HCT116 (cell line): ENCODE measurements around the gene FBLN7. TPM values are rescaled to one million over a fixed set of nuclear protein-coding genes. Genes with fewer than 3 reads are reported as not detected.
"Not testable (repeated sequence)": the region's sequence is repeated elsewhere in the genome, so short reads cannot be mapped to it uniquely, and the experiment has no call there.

Experiments used
- ATAC-seq: fragments of 200-7000 bp; cut with Tn5 transposase; 2 replicates; pipeline ENCODE4 v1.9.1; 2020; ENCODE audit warnings: mild to moderate bottlenecking, moderate library complexity
- BruUV-seq: library from RNA; stranded (reverse); fragments of 400-500 nt; replicated peaks from 2 replicates; lab custom pipeline; 2021; lab: Mats Ljungman, UMichigan
- CTCF ChIA-PET: fragments of 300-600 bp; sonication (Branson Sonifier 250); formaldehyde crosslinking; loops from one replicate; lab custom pipeline; 2021; ENCODE audit warnings: antibody characterized with exemption; lab: Charles Lee
- POLR2A ChIA-PET: fragments of 300-600, 350-600 bp; sonication (Branson Sonifier 250); formaldehyde crosslinking; loops from one replicate; lab custom pipeline; 2021; ENCODE audit warnings: antibody characterized with exemption; lab: Charles Lee
- RAD21 ChIA-PET, 2 experiments: fragments of 300-600 bp; sonication (Branson Sonifier 250); formaldehyde crosslinking; loops; one replicate each; lab custom pipeline; 2023; ENCODE audit warnings: low total read pairs in 2 of 2; ENCODE audit not compliant: uncharacterized antibody in 2 of 2, unreplicated experiment in 2 of 2, low non-redundant PET in 1 of 2; lab: Charles Lee
- DNase-seq: peaks from one replicate; pipeline ENCODE4 v3.0.0-alpha.2; 2010; ENCODE audit warnings: low read depth, low spot score
- H2AFZ ChIP-seq: fragments of 200-600 bp; shearing (Covaris generic), sonication (generic); 2 replicates; pipeline ENCODE4 v1.6.1; 2017; ENCODE audit warnings: low read depth, mixed run types, mixed read lengths, antibody characterized with exemption, low read length; ENCODE audit not compliant: poor library complexity, severe bottlenecking
- H3K27ac ChIP-seq: 2 replicates; pipeline ENCODE4 v1.5.1; 2012; ENCODE audit warnings: low read depth, low read length
- H3K27me3 ChIP-seq: fragments of 200-600 bp; sonication (generic); 2 replicates; pipeline ENCODE4 v1.6.1; 2016; ENCODE audit warnings: mixed run types, low read length, mixed read lengths; ENCODE audit not compliant: insufficient read depth
- H3K36me3 ChIP-seq, 2 experiments: fragments of 200-500 bp in 1 of 2; fragments of 200-600 bp in 1 of 2; sonication (Bioruptor generic) in 1 of 2; sonication (generic) in 1 of 2; 2 replicates each; pipeline versions ENCODE4 v1.5.1 to v1.6.1; 2014 to 2016; ENCODE audit warnings: low read length in 2 of 2, inconsistent platforms in 1 of 2, mixed read lengths in 1 of 2, mixed run types in 1 of 2; ENCODE audit not compliant: insufficient read depth in 2 of 2, control insufficient read depth in 1 of 2
- H3K4me1 ChIP-seq, 2 experiments: fragments of 200-600 bp in 1 of 2; sonication (generic) in 1 of 2; 2 replicates each; pipeline versions ENCODE4 v1.5.1 to v1.6.1; 2012 to 2017; ENCODE audit warnings: low read length in 2 of 2, inconsistent platforms in 1 of 2, mild to moderate bottlenecking in 1 of 2, mixed read lengths in 1 of 2, mixed run types in 1 of 2, moderate library complexity in 1 of 2; ENCODE audit not compliant: insufficient read depth in 2 of 2, control insufficient read depth in 1 of 2
- H3K4me2 ChIP-seq: fragments of 200-600 bp; sonication (generic); 2 replicates; pipeline ENCODE4 v1.6.1; 2017; ENCODE audit warnings: mixed run types, low read length, mixed read lengths
- H3K4me3 ChIP-seq, 2 experiments: fragments of 200-600 bp in 1 of 2; sonication (generic) in 1 of 2; replicated peaks in 1 of 2; 2 replicates each; pipeline ENCODE4 v1.5.1; 2011 to 2016; ENCODE audit warnings: low read length in 2 of 2, control low read depth in 1 of 2, low read depth in 1 of 2, mild to moderate bottlenecking in 1 of 2, mixed read lengths in 1 of 2, mixed run types in 1 of 2
- H3K79me2 ChIP-seq: fragments of 200-600 bp; sonication (generic); 2 replicates; pipeline ENCODE4 v1.6.1; 2017; ENCODE audit warnings: mild to moderate bottlenecking, mixed run types, low read length, moderate library complexity, mixed read lengths; ENCODE audit not compliant: insufficient read depth
- H3K9ac ChIP-seq: fragments of 200-600 bp; sonication (generic); 2 replicates; pipeline ENCODE4 v1.6.1; 2016; ENCODE audit warnings: low read length, mixed read lengths
- H3K9me2 ChIP-seq: fragments of 200-600 bp; sonication (generic), shearing (Covaris generic); 2 replicates; pipeline ENCODE4 v1.6.1; 2017; ENCODE audit warnings: mixed run types, mild to moderate bottlenecking, moderate library complexity; ENCODE audit not compliant: insufficient read depth
- H3K9me3 ChIP-seq, 2 experiments: fragments of 200-500 bp in 1 of 2; fragments of 200-600 bp in 1 of 2; sonication (Bioruptor generic) in 1 of 2; sonication (generic) in 1 of 2; 2 replicates each; pipeline ENCODE4 v1.6.1; 2014 to 2017; ENCODE audit warnings: low read length in 2 of 2, mixed read lengths in 2 of 2, inconsistent platforms in 1 of 2, low read depth in 1 of 2, mild to moderate bottlenecking in 1 of 2, mixed run types in 1 of 2, moderate library complexity in 1 of 2; ENCODE audit not compliant: control insufficient read depth in 1 of 2, insufficient read depth in 1 of 2
- H4K20me1 ChIP-seq: fragments of 200-600 bp; sonication (generic), shearing (Covaris generic); 2 replicates; pipeline ENCODE4 v1.6.1; 2017; ENCODE audit warnings: mixed run types, mild to moderate bottlenecking, moderate library complexity; ENCODE audit not compliant: insufficient read depth
- CEBPB ChIP-seq: IDR thresholded peaks from 2 replicates; pipeline ENCODE4 v1.6.1; 2012; ENCODE audit warnings: low read depth
- EGR1 ChIP-seq: IDR thresholded peaks from 2 replicates; pipeline ENCODE4 v1.6.1; 2012; ENCODE audit warnings: low read depth
- EZH2 ChIP-seq: fragments of 200-600 bp; sonication (generic); IDR thresholded peaks from 2 replicates; pipeline ENCODE4 v1.6.1; 2017; ENCODE audit warnings: antibody characterized with exemption, mixed run types
- EZH2phosphoT487 ChIP-seq: fragments of 200-600 bp; IDR thresholded peaks from 2 replicates; pipeline ENCODE4 v1.6.1; 2018; ENCODE audit warnings: antibody characterized with exemption, borderline replicate concordance
- FOSL1 ChIP-seq: IDR thresholded peaks from 2 replicates; pipeline ENCODE4 v1.6.1; 2012; ENCODE audit warnings: low read depth
- POLR2A ChIP-seq: IDR thresholded peaks from 2 replicates; pipeline ENCODE4 v1.7.0; 2011; ENCODE audit warnings: borderline replicate concordance; ENCODE audit not compliant: insufficient read depth, insufficient read length; ENCODE audit errors: extremely low read depth
- POLR2AphosphoS5 ChIP-seq: IDR thresholded peaks from 2 replicates; pipeline ENCODE4 v1.6.1; 2011; ENCODE audit warnings: mild to moderate bottlenecking, low read depth, low read length, moderate library complexity
- RAD21 ChIP-seq: IDR thresholded peaks from 2 replicates; pipeline ENCODE4 v1.6.1; 2012; ENCODE audit warnings: low read depth, mild to moderate bottlenecking
- TCF7L2 ChIP-seq: IDR thresholded peaks from 2 replicates; pipeline ENCODE4 v1.7.0; 2011; ENCODE audit warnings: borderline replicate concordance, inconsistent platforms; ENCODE audit not compliant: insufficient read depth, insufficient read length; ENCODE audit errors: extremely low read depth
- ZFX ChIP-seq: fragments of 450-650 bp; IDR thresholded peaks from 2 replicates; pipeline ENCODE4 v1.6.1; 2017
- intact Hi-C: fragments of 100-400 bp; cut with micrococcal nuclease; formaldehyde crosslinking; loops from 2 replicates; pipeline ENCODE4 v1.10.0; 2022
- total RNA-seq: library from RNA; stranded (reverse); gene quantifications from one replicate; pipeline ENCODE4 v1.2.1, GENCODE V29; 2021; ENCODE audit not compliant: unreplicated experiment

The FBLN7 gene
- total RNA-seq, 1 experiment from 2014 or later = 0.34 TPM

GRCh38 chr2:112108178-112108832 is 29.9 kb upstream of the FBLN7 start (continued):
- TF ChIP-seq POLR2A = no peak
- TF ChIP-seq EZH2phosphoT487 = no peak
- TF ChIP-seq CEBPB = no peak
- no peak for TF ChIP-seq FOSL1
- no peak for TF ChIP-seq ZFX

GRCh38 chr2:112109278-112109677 is 28.9 kb upstream of the FBLN7 start:
- DNase-seq (no peak), ATAC-seq (no peak)
- no peak for TF ChIP-seq EZH2
- TF ChIP-seq FOSL1 = no peak
- Histone ChIP-seq H3K27ac (no peak overlapping the region), H3K36me3 (peaks cover 4 to 28% of the 10 kb centered on the region in 2 experiments; a peak in 3 of 4 replicates), H3K9ac (no peak overlapping the region), H3K27me3 (no peaks in the 10 kb centered on the region), H3K4me2 (no peak overlapping the region), H3K9me3 (peaks cover 9 to 12% of the 10 kb centered on the region in 2 experiments; a peak in 3 of 4 replicates), H3K4me3 (no peak overlapping the region), H3K79me2 (no peaks in the 10 kb centered on the region), H3K4me1 (no peaks in the 10 kb centered on the region), H2AFZ (no peak overlapping the region), H4K20me1 (no peaks in the 10 kb centered on the region), H3K9me2 (no peaks in the 10 kb centered on the region)
- ChIA-PET RAD21 (no interaction called here), POLR2A (no interaction called here), CTCF (no interaction called here)
- no TSS peak for BruUV-seq
- intact Hi-C loops = no loop called here

DNA sequence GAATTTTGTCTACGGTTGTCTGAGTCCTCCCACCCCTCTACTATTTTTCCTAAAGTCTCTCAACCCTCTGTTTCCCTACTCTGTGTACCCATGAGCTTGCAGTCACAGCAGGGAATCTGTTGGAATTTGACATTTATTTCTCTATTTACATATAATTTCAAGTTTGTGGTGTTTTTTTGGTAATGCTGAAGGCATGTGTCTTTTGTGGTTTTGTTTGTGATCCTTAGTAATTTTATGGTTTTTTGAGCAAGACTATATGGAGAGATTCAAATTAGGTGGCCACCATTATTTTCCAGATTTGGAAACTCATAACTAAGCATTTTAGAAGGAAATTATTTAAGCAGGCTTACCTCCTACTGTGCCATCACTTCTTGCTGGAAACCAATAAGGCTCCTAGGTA is 27.2 kb upstream of the FBLN7 start:
- ChIA-PET POLR2A (no interaction called here), RAD21 (no interaction called here), CTCF (no interaction called here)
- Histone ChIP-seq H3K9me3 (peaks cover 9 to 12% of the 10 kb centered on the region in 2 experiments; a peak in 3 of 4 replicates), H3K79me2 (no peaks in the 10 kb centered on the region), H3K4me3 (no peak overlapping the region), H4K20me1 (no peaks in the 10 kb centered on the region), H3K27ac (no peak overlapping the region), H3K4me2 (no peak overlapping the region), H2AFZ (no peak overlapping the region), H3K4me1 (no peaks in the 10 kb centered on the region), H3K36me3 (peaks cover 4 to 28% of the 10 kb centered on the region in 2 experiments; a peak in 3 of 4 replicates), H3K27me3 (no peaks in the 10 kb centered on the region), H3K9me2 (no peaks in the 10 kb centered on the region), H3K9ac (no peak overlapping the region)
- DNase-seq = no peak
- intact Hi-C loops = no loop called here
- ATAC-seq = no peak
- TF ChIP-seq TCF7L2 = no peak
- no peak for TF ChIP-seq EGR1
- TF ChIP-seq FOSL1 = no peak
- no peak for TF ChIP-seq RAD21
- no peak for TF ChIP-seq POLR2AphosphoS5
- TF ChIP-seq ZFX = no peak
- no TSS peak for BruUV-seq

DNA sequence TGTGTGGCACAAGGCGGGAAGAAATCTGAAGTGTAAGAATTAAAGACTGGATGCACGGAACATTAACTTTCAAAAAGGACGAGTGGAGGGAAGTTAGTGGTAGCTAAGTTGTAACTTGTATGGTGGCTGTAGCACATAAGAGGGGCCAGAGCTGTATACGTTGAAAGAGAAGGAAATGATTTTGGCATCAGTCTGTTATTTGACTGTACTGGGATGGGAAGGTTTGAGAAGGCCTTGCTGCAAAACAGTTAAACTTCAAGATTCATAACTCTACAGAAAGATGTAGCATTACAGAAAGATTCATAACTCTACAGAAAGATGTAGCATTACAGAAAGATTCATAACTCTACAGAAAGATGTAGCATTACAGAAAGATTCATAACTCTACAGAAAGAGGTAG is 24.8 kb upstream of the FBLN7 start:
- H3K4me3 ChIP-seq, H3K79me2 ChIP-seq, H2AFZ ChIP-seq, H3K4me1 ChIP-seq, H3K9ac ChIP-seq, H3K4me2 ChIP-seq, POLR2A ChIA-PET, H4K20me1 ChIP-seq, H3K27me3 ChIP-seq, RAD21 ChIA-PET, H3K27ac ChIP-seq, ATAC-seq, intact Hi-C loops, H3K9me2 ChIP-seq, BruUV-seq, DNase-seq: not testable (repeated sequence)
- Histone ChIP-seq H3K36me3 (peaks cover 2 to 16% of the 10 kb centered on the region in 2 experiments; a peak in 3 of 4 replicates), H3K9me3 (peaks cover 9 to 11% of the 10 kb centered on the region in 2 experiments; a peak in 3 of 4 replicates)
- CTCF ChIA-PET = interaction anchor here (1.0 kb wide), 1 partner anchor 9 kb away, joined by 3 read pairs; no protein-coding TSS in a partner anchor
